ENCODE measurements around the gene PPP6R1. TPM values are rescaled to one million over a fixed set of nuclear protein-coding genes. Genes with fewer than 3 reads are reported as not detected.
"Not testable (repeated sequence)": the region's sequence is repeated elsewhere in the genome, so short reads cannot be mapped to it uniquely, and the experiment has no call there.

The PPP6R1 gene
- total and polyA plus RNA-seq, 2 donors (not counting 1 experiment from before 2014, with no cell fraction given): 28.5 to 34.0 TPM

DNA sequence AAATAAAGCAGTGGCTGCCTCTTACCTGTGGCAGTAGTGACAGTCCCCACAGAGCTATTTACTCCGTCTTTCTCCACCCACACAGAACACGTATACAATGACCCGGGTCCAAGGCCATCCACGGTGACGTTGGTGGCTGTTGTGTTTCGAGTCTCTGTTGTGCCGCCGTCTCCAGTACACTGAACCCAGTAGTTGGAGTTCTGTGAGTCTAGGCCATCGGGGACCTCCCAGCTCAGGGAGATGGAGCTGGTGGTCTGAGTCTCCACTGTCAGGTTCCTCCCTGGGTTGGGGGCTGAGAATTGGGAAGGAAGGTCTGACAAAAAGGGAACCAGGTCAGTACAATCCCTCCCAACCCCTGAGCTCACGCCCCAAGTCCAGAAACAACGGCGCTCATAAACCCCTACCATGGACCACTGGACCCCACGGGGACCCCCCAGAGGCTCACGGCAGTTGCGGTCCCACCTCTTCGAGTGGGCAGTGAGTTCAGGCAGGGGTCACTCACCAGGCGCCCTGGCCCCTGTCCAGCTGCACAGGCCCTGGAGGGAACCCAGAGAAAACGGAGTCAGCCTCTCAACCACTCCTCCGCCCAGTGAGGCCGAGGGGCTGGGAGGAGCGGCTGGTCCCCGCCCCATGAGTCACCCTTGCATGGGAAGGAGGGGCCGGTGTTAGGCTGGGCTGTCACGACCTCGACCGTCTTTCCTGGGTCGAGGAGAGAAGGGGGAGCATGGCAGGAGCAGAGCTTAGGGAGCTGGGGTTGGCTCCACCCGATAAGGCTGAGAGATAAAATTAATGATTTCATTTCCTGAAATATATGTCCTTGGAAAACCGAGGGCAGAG lies 51.9 kb downstream of the PPP6R1 start:
- Histone ChIP-seq H3K27me3 (ENCODE audit: control insufficient read depth, insufficient read depth, low read length) (no peaks in the 10 kb centered on the region), H4K20me1 (ENCODE audit: control insufficient read depth, extremely low read depth, insufficient read depth, low read length) (no peaks in the 10 kb centered on the region), H3K79me2 (ENCODE audit: control insufficient read depth, insufficient read depth, low read length) (no peaks in the 10 kb centered on the region), H3K9me3 (ENCODE audit: control insufficient read depth, insufficient read depth, low read depth, low read length) (no peaks in the 10 kb centered on the region), H3K9ac (ENCODE audit: insufficient read depth, low read length) (peak overlapping the region; percentile 23), H2AFZ (ENCODE audit: low read length) (no peak overlapping the region), H3K4me1 (ENCODE audit: control insufficient read depth, extremely low read depth, insufficient read depth, low read length) (peaks cover 17% of the 10 kb centered on the region), H3K4me3 (replicated peaks in 1 of 4; ENCODE audit: control extremely low read depth in 1 of 4, insufficient read depth in 1 of 4, low read depth in 3 of 4, low read length in 4 of 4) (peak overlapping the region in 3 of 4 experiments; percentile 3 to 57 (median 46)), H3K4me2 (ENCODE audit: extremely low read depth, insufficient read depth, low read length) (peak overlapping the region; percentile 34), H3K27ac (ENCODE audit: insufficient read depth, low read length) (peak overlapping the region; percentile 61), H3K36me3 (ENCODE audit: control insufficient read depth, insufficient read depth, low read length) (no peaks in the 10 kb centered on the region)
- peak; percentile 85 to 90 for DNase-seq (ENCODE audit: low read depth in 2 of 2)
- TF ChIP-seq, protein P1, sequence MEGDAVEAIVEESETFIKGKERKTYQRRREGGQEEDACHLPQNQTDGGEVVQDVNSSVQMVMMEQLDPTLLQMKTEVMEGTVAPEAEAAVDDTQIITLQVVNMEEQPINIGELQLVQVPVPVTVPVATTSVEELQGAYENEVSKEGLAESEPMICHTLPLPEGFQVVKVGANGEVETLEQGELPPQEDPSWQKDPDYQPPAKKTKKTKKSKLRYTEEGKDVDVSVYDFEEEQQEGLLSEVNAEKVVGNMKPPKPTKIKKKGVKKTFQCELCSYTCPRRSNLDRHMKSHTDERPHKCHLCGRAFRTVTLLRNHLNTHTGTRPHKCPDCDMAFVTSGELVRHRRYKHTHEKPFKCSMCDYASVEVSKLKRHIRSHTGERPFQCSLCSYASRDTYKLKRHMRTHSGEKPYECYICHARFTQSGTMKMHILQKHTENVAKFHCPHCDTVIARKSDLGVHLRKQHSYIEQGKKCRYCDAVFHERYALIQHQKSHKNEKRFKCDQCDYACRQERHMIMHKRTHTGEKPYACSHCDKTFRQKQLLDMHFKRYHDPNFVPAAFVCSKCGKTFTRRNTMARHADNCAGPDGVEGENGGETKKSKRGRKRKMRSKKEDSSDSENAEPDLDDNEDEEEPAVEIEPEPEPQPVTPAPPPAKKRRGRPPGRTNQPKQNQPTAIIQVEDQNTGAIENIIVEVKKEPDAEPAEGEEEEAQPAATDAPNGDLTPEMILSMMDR (conservative IDR thresholded peaks at IDR 0.05 in 1 of 2, IDR thresholded peaks at IDR 0.05 in 1 of 2; ENCODE audit: low read depth in 1 of 2, low read length in 2 of 2): no peak
- no peak for TF ChIP-seq EZH2 (IDR thresholded peaks at IDR 0.05; ENCODE audit: low read length, missing control alignments)

DNA sequence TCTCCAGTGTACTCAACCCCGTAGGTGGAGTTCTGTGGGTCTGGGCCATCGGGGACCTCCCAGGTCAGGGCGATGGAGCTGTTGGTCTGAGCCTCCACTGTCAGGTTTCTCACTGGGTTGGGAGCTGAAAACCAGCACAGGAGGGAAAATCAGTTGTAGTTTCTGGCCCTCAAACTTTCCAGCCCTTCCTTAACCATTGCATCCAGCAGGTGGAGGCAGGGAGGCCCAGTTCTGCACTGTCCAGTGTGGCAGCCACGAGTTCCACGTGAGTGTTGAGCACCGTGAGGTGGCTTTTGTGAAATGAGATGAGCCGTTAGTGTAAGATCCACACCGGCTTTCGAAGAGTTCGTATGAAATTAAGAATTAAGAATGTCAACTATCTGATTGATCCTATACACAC lies 56.6 kb downstream of the PPP6R1 start:
- H3K4me3 ChIP-seq (replicated peaks in 1 of 4; ENCODE audit: control extremely low read depth in 1 of 4, insufficient read depth in 1 of 4, low read depth in 3 of 4, low read length in 4 of 4); H3K79me2 ChIP-seq (ENCODE audit: control insufficient read depth, insufficient read depth, low read length); H4K20me1 ChIP-seq (ENCODE audit: control insufficient read depth, extremely low read depth, insufficient read depth, low read length); DNase-seq (ENCODE audit: low read depth in 2 of 2); H2AFZ ChIP-seq (ENCODE audit: low read length); H3K27me3 ChIP-seq (ENCODE audit: control insufficient read depth, insufficient read depth, low read length); H3K36me3 ChIP-seq (ENCODE audit: control insufficient read depth, insufficient read depth, low read length); H3K9me3 ChIP-seq (ENCODE audit: control insufficient read depth, insufficient read depth, low read depth, low read length); H3K4me2 ChIP-seq (ENCODE audit: extremely low read depth, insufficient read depth, low read length); H3K27ac ChIP-seq (ENCODE audit: insufficient read depth, low read length); H3K4me1 ChIP-seq (ENCODE audit: control insufficient read depth, extremely low read depth, insufficient read depth, low read length); H3K9ac ChIP-seq (ENCODE audit: insufficient read depth, low read length): not testable (repeated sequence)
- TF ChIP-seq, protein P1 (conservative IDR thresholded peaks at IDR 0.05 in 1 of 2, IDR thresholded peaks at IDR 0.05 in 1 of 2; ENCODE audit: low read depth in 1 of 2, low read length in 2 of 2): peak in 1 of 2 donors; percentile 27

DNA sequence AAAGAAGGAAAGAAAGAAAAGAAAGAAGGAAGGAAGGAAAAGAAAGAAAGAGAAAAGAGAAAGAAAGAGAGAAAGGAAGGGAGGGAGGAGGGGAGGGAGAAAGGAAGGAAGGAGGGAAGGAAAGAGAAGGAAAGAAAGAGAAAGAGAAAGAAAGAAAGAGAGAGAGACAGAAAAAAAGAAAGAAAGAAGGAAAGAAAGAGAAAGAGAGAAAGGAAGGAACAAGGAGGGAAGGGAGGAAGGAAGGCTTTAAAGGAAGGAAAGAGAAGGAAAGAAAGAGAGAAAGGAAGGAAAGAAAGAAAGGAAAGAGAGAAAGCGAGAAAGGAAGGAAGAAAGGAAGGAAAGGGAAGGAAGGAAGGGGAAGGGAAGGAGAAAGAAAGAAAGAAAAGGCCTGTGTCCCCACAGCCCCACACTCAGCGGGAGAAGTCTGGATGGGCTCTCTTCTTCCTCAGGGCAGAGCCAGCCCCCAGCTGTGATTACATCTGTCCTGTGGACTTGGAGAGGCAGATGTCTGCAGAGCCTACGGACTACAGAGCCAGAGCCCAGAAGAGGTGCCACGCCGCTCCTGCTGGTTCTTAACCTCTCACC lies 59.1 kb downstream of the PPP6R1 start:
- no peak for DNase-seq (ENCODE audit: low read depth in 2 of 2)
- no peaks in the 10 kb centered on the region for H3K36me3 ChIP-seq (ENCODE audit: control insufficient read depth, insufficient read depth, low read length)
- no peak overlapping the region for H3K9ac ChIP-seq (ENCODE audit: insufficient read depth, low read length)
- no peak overlapping the region for H3K4me3 ChIP-seq (replicated peaks in 1 of 4; ENCODE audit: control extremely low read depth in 1 of 4, insufficient read depth in 1 of 4, low read depth in 3 of 4, low read length in 4 of 4)
- no peaks in the 10 kb centered on the region for H4K20me1 ChIP-seq (ENCODE audit: control insufficient read depth, extremely low read depth, insufficient read depth, low read length)
- H2AFZ ChIP-seq (ENCODE audit: low read length): no peak overlapping the region
- no peak overlapping the region for H3K27ac ChIP-seq (ENCODE audit: insufficient read depth, low read length)
- H3K4me1 ChIP-seq (ENCODE audit: control insufficient read depth, extremely low read depth, insufficient read depth, low read length): no peaks in the 10 kb centered on the region
- H3K27me3 ChIP-seq (ENCODE audit: control insufficient read depth, insufficient read depth, low read length): no peaks in the 10 kb centered on the region
- no peak for TF ChIP-seq EZH2 (IDR thresholded peaks at IDR 0.05; ENCODE audit: low read length, missing control alignments)
- TF ChIP-seq, protein P1 (conservative IDR thresholded peaks at IDR 0.05 in 1 of 2, IDR thresholded peaks at IDR 0.05 in 1 of 2; ENCODE audit: low read depth in 1 of 2, low read length in 2 of 2): no peak
- H3K4me2 ChIP-seq (ENCODE audit: extremely low read depth, insufficient read depth, low read length): no peak overlapping the region
- H3K9me3 ChIP-seq (ENCODE audit: control insufficient read depth, insufficient read depth, low read depth, low read length): no peaks in the 10 kb centered on the region
- H3K79me2 ChIP-seq (ENCODE audit: control insufficient read depth, insufficient read depth, low read length): no peaks in the 10 kb centered on the region

All from fibroblast of lung (primary cell).